NCI-H1694 (cell line): ENCODE measurements around the gene CEACAM18.
"Not testable (repeated sequence)": the region's sequence is repeated elsewhere in the genome, so short reads cannot be mapped to it uniquely, and the experiment has no call there.

Source experiments
- DNase-seq: peaks from one replicate; lab custom pipeline; 2025; lab: John Stamatoyannopoulos, UW

Gene CEACAM18

GRCh38 chr19:51461723-51462161, 16.6 kb upstream of the CEACAM18 start:
- no peak for DNase-seq

GRCh38 chr19:51462276-51462675, 16.1 kb upstream of the CEACAM18 start:
- DNase-seq, result no peak

GRCh38 chr19:51462681-51463080, 15.7 kb upstream of the CEACAM18 start:
- no peak for DNase-seq

GRCh38 chr19:51463976-51464581, 14.3 kb upstream of the CEACAM18 start:
- DNase-seq, result not testable (repeated sequence)

- no peak for DNase-seq
Observed at GRCh38 chr19:51466723-51467122, 11.6 kb upstream of the CEACAM18 start.

GRCh38 chr19:51467864-51468544, 10.3 kb upstream of the CEACAM18 start:
- no peak for DNase-seq

GRCh38 chr19:51468545-51468920, 9.8 kb upstream of the CEACAM18 start:
- no peak for DNase-seq

GRCh38 chr19:51469162-51469561, 9.2 kb upstream of the CEACAM18 start:
- DNase-seq, result no peak

GRCh38 chr19:51469629-51470028, 8.7 kb upstream of the CEACAM18 start:
- DNase-seq, result no peak

GRCh38 chr19:51470966-51471365, 7.4 kb upstream of the CEACAM18 start:
- no peak for DNase-seq

- DNase-seq, result no peak
Observed at GRCh38 chr19:51471527-51471926, 6.8 kb upstream of the CEACAM18 start.

- no peak for DNase-seq
Observed at GRCh38 chr19:51472607-51473006, 5.7 kb upstream of the CEACAM18 start.

GRCh38 chr19:51473009-51473707, 5.2 kb upstream of the CEACAM18 start:
- peak; percentile 57 for DNase-seq

- DNase-seq, result no peak
Observed at GRCh38 chr19:51476164-51476563, 2.2 kb upstream of the CEACAM18 start.

- no peak for DNase-seq
Observed at GRCh38 chr19:51477344-51477743, 995 bp upstream of the CEACAM18 start.

- no peak for DNase-seq
Observed at GRCh38 chr19:51479531-51480331, 1.4 kb downstream of the CEACAM18 start.

- no peak for DNase-seq
Observed at GRCh38 chr19:51480590-51480989, 2.3 kb downstream of the CEACAM18 start.

GRCh38 chr19:51485960-51486660, 7.8 kb downstream of the CEACAM18 start:
- DNase-seq, result no peak

- DNase-seq, result no peak
Observed at GRCh38 chr19:51488491-51488890, 10.2 kb downstream of the CEACAM18 start.

GRCh38 chr19:51489113-51489512, 10.8 kb downstream of the CEACAM18 start:
- DNase-seq, result no peak

GRCh38 chr19:51490676-51491075, 12.3 kb downstream of the CEACAM18 start:
- no peak for DNase-seq

GRCh38 chr19:51491586-51491985, 13.2 kb downstream of the CEACAM18 start:
- DNase-seq, result no peak
